ENCODE data around the gene BCL2. TPM values are rescaled to one million over a fixed set of nuclear protein-coding genes. Genes with fewer than 3 reads are reported as not detected.

BCL2 gene
- total RNA-seq, 1 donor from 2014 or later: 5.2 TPM

DNA sequence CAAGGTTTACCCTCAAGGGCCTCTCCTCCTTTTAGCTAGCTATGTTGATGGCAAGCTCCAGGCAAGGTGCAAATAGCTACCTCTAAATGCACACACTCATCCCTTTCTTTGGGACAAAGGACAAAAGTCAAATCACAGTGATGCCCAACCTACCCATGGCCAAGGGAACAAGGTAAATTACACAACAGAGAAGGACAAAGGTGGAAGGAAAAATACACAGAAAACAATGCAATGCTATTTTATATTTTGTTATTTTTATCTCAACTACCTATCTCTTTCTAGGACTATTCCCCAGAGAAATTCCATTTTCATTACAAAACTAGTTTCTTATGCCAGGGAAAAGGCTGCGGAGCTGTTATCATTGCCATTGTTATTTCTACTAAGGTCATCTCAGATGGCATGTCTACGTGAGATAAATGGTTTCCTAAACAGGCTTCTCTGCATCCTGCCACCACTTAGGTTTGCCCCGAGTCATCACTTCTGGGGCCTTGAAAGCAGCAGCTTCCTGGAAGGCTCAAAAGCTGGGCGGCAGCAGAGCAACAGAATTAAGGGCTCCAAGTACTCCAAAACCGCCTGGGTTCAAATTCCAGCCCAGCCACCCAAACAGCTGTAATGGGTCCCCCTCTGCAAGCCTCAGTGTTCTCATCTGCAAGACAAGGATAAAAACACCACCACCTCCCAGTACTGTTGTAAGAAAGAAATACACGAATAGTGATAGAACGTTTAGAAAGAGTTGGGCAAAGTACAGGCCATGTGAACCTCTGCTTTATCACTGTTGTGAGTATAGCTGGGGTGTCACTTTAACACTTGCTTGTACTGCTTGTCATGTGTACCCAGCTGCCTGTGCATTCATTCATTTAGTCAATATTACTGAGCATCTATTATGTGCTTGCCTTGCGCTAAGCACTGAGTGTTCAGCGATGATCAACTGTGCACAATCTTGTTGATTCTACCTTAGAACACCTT, 20.9 kb downstream of the BCL2 start:
- no peak for DNase-seq (ENCODE audit: low read depth)

DNA sequence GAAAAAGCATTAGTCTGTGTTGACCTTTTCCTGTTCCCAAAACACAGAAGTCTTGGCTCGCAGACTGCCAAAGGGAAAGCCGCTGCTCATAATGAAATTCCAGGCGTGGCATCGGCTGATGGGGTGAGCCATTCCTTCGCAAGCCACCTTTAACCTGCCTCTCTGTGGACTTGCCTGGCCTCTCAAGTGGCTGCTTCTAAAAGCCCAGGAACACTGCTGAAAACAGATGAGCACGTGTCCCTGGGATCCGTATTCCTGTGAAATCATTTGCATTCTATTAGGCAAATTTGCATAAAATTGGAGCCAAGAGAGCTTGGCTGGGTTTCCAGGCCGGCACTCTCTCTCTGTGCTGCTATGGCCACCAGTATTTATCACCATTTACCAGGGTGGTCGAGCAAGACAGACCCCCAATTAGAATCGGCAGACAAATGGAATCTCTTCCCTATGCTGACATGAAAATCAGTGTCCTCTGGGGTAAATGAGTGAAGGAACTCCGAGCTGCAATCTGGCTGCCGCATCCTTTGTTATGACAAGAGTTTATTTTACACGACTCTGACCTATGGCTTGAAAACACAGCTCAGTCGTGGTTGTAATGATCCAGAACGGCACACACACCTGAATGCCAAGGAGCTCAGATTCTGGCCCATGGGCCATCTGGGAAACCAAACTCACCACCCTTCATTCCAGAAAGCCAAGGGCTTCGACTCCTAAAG, 21.7 kb downstream of the BCL2 start:
- no peak for DNase-seq (ENCODE audit: low read depth)
- Histone ChIP-seq H3K4me3 (ENCODE audit: low read depth, low read length) (no peak overlapping the region), H3K36me3 (ENCODE audit: control insufficient read depth, insufficient read depth, low read length) (no peaks in the 10 kb centered on the region), H3K27me3 (ENCODE audit: control insufficient read depth, insufficient read depth, low read length) (no peaks in the 10 kb centered on the region)
- TF ChIP-seq, protein P1, sequence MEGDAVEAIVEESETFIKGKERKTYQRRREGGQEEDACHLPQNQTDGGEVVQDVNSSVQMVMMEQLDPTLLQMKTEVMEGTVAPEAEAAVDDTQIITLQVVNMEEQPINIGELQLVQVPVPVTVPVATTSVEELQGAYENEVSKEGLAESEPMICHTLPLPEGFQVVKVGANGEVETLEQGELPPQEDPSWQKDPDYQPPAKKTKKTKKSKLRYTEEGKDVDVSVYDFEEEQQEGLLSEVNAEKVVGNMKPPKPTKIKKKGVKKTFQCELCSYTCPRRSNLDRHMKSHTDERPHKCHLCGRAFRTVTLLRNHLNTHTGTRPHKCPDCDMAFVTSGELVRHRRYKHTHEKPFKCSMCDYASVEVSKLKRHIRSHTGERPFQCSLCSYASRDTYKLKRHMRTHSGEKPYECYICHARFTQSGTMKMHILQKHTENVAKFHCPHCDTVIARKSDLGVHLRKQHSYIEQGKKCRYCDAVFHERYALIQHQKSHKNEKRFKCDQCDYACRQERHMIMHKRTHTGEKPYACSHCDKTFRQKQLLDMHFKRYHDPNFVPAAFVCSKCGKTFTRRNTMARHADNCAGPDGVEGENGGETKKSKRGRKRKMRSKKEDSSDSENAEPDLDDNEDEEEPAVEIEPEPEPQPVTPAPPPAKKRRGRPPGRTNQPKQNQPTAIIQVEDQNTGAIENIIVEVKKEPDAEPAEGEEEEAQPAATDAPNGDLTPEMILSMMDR (IDR thresholded peaks at IDR 0.05; ENCODE audit: insufficient read depth, low read length, poor library complexity, severe bottlenecking): no peak

More for the DNA sequence above, 20.9 kb downstream of the BCL2 start:
- no peaks in the 10 kb centered on the region for H3K36me3 ChIP-seq (ENCODE audit: control insufficient read depth, insufficient read depth, low read length)
- no peaks in the 10 kb centered on the region for H3K27me3 ChIP-seq (ENCODE audit: control insufficient read depth, insufficient read depth, low read length)
- TF ChIP-seq, protein P1 (IDR thresholded peaks at IDR 0.05; ENCODE audit: insufficient read depth, low read length, poor library complexity, severe bottlenecking): no peak
- no peak overlapping the region for H3K4me3 ChIP-seq (ENCODE audit: low read depth, low read length)

DNA sequence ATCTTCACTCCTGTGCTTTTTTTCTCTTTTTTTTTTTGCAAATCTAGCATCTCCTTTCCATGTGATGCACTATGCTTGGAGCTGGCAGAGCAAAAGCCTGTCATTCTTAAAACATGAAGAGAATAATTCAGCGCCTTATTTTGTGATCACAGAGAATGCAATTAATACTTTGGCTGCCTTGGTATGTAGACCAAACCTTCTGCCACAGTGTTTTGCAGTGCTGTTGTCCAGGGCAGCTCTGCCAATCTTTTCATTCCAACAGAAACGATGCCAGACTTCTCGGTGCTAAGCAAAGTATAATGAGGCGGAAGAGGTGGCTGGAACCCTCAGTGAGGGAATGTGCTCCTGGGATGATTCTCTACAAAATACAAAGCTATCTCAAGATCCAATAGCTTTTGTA, 25.6 kb downstream of the BCL2 start:
- TF ChIP-seq, protein P1 (IDR thresholded peaks at IDR 0.05; ENCODE audit: insufficient read depth, low read length, poor library complexity, severe bottlenecking): no peak
- no peak overlapping the region for H3K4me3 ChIP-seq (ENCODE audit: low read depth, low read length)
- H3K27me3 ChIP-seq (ENCODE audit: control insufficient read depth, insufficient read depth, low read length): no peaks in the 10 kb centered on the region
- no peak for DNase-seq (ENCODE audit: low read depth)
- H3K36me3 ChIP-seq (ENCODE audit: control insufficient read depth, insufficient read depth, low read length): no peaks in the 10 kb centered on the region

DNA sequence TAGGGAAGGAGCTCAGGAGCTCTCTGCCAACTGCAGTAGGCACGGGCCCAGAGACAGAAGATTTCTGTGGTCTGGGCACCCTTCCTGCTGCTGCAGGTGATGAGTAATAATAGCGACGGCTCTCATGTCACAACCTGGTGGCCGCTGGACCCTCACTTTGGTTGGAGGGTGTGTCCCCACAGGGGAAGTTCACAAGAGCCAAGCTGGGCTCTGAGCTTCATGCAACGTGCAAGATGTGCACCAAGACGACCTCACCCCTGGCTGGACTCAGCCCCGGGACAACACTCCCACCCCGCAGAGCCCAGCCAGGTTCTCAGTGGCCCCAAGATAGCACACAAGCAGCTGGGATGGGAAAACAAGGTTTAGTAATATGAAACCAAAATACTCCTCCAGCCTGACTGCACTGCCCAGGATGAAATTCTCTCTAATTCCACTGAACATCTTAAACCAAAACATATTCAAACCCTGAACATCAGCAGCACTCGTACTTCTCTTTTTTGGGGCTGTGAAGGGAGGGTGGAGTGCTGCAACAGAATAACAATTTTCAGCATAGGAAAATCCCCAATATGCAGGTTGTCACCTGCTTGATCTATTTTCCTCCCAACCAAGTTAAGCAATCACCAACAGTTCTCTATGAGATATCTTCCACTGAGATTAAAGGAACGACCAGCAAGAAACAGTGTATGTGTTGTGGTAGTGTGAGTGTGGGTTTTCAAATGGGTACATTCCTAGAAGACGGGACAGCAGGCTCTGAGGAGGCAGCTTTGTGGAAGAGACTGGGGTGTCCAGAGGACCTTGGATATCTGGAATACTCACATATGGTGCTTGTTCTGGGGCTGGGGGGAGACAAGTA, 26.5 kb downstream of the BCL2 start:
- Histone ChIP-seq H3K27me3 (ENCODE audit: control insufficient read depth, insufficient read depth, low read length) (no peaks in the 10 kb centered on the region), H3K4me3 (ENCODE audit: low read depth, low read length) (no peak overlapping the region), H3K36me3 (ENCODE audit: control insufficient read depth, insufficient read depth, low read length) (no peaks in the 10 kb centered on the region)
- TF ChIP-seq, protein P1 (IDR thresholded peaks at IDR 0.05; ENCODE audit: insufficient read depth, low read length, poor library complexity, severe bottlenecking): no peak
- no peak for DNase-seq (ENCODE audit: low read depth)

DNA sequence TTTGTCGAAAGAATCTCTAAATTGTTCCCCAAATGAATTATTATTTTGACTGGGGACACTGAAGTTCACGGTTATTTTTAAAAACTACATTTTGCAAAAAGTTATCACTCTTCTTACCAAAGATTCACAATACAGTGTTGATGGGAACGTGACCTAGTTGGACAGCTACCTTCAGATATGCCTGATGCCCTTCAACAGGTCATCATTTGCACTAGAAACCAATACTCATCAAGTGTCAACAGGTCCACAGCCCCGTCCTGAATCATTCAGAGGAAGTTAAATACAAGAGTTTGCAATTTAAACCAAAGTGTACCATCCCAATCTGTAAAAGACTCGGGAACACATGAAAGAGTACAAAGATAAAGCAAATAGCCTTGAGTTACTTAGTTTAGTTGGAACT, 28.3 kb downstream of the BCL2 start:
- Histone ChIP-seq H3K36me3 (ENCODE audit: control insufficient read depth, insufficient read depth, low read length) (no peaks in the 10 kb centered on the region), H3K27me3 (ENCODE audit: control insufficient read depth, insufficient read depth, low read length) (no peaks in the 10 kb centered on the region), H3K4me3 (ENCODE audit: low read depth, low read length) (no peak overlapping the region)
- DNase-seq (ENCODE audit: low read depth): no peak
- TF ChIP-seq, protein P1 (IDR thresholded peaks at IDR 0.05; ENCODE audit: insufficient read depth, low read length, poor library complexity, severe bottlenecking): no peak
